DMS153 treated with DMSO at 0.1 percent for 48 hours (cell line): ENCODE results near the gene KANSL1.

Experiments used
- DNase-seq: peaks from one replicate; lab custom pipeline; 2025; ENCODE audit not compliant: unreplicated experiment; lab: John Stamatoyannopoulos, UW

The KANSL1 gene

GRCh38 chr17:46170639-46171429, 22.4 kb downstream of the KANSL1 start:
- DNase-seq = no peak

- no peak for DNase-seq
Observed at GRCh38 chr17:46169913-46170638, 23.2 kb downstream of the KANSL1 start.

DNA sequence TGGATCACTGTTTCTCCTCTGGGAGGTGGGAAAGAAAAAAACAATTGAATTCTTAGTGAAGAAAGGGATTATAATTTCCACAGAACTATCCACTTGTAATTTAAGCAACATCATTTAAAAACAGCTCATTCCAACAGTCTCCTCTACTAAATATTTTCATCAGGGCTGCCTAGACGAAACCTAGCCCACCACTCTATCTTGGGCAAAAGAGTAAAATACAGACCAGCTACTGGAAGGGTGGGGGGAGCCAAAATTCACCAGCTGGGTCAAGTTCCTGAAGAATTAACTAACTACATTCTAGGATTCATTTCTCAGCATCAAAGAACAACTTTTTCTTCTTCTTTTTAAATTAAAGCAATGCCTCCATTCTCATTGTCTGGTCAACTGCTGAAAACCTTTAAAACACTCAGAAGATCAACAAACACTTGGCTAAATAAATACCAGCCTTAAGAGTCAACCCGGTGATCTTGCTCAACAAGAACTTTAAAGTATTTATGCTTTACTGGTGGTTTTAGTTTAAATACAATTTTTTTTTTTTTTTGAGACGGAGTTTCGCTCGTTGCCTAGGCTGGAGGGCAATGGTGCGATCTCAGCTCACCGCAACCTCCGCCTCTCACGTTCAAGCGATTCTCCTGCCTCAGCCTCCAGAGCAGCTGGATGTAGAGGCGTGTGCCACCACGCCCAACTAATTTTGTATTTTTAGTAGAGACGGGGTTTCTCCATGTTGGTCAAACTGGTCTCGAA, 25.2 kb downstream of the KANSL1 start:
- no peak for DNase-seq

GRCh38 chr17:46167267-46167666, 26.0 kb downstream of the KANSL1 start:
- no peak for DNase-seq

GRCh38 chr17:46166692-46167249, 26.5 kb downstream of the KANSL1 start:
- no peak for DNase-seq

DNA sequence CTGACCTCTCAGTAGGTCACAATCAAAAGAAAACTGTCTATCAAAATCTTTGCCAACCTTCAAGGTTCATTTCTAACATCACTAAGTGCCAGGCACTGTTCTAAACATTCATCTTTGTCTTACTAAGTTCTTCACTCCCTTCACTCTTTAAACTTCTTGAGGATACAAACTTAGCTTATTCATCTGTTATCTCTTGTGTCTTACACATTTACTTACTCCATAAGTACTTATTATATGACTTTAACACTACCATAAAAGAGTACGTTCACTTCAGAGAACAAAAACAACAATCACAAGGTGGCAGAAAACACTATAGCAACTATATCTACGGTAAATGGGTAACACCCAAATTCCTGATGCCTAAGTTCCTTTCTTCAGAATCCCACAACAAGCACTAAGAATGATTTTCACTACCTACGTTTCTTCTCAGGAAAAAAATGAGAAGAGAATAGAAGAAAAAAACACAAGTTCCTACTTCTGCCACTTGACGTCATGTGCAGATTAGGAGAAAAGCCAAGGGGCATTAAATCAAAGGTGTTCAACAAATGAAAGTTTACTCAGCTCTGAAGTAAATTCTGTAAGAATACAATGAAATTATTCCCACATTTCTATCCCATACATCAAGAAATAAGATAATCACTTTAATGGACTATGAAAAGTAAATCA, 29.2 kb downstream of the KANSL1 start:
- no peak for DNase-seq

DNA sequence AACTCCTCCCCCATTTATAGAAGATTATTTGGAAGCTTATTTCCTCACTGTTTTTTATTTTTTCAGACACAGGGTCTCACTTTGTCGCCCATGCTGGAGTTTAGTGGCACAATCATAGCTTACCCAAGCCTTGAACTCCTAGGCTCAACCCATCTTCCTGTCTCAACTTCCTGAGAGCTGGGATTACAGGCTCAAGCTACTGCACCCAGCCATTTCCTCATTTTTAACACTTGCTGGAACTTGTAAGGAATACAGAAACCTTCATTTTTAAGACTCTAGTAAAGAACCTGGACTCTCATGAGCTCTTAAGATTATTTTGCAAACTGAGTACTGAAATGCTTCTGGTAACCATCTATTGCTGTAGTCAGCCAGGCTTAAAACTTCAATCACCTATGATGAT, 29.9 kb downstream of the KANSL1 start:
- no peak for DNase-seq

DNA sequence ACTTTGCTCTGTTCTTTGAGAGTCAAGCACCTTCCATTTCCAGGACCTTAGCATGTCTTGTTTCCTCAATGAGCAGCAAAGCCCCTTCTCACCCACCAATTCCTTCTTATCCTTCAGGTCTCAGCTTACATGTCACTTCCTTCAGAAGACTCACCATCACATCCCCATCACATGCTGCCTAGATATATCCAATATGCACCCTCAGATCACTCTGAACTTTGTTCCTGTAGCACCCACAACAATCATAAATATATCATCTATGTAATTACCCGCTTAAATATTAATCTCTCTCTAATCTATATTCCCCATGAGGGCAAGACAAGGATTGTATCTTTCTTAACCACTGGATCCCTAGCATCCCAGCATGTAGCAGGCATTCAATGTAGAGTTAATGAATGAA, 30.4 kb downstream of the KANSL1 start:
- DNase-seq = no peak

GRCh38 chr17:46160169-46160568, 33.1 kb downstream of the KANSL1 start:
- DNase-seq = no peak

- DNase-seq = no peak
Observed at GRCh38 chr17:46159686-46160085, 33.5 kb downstream of the KANSL1 start.

DNA sequence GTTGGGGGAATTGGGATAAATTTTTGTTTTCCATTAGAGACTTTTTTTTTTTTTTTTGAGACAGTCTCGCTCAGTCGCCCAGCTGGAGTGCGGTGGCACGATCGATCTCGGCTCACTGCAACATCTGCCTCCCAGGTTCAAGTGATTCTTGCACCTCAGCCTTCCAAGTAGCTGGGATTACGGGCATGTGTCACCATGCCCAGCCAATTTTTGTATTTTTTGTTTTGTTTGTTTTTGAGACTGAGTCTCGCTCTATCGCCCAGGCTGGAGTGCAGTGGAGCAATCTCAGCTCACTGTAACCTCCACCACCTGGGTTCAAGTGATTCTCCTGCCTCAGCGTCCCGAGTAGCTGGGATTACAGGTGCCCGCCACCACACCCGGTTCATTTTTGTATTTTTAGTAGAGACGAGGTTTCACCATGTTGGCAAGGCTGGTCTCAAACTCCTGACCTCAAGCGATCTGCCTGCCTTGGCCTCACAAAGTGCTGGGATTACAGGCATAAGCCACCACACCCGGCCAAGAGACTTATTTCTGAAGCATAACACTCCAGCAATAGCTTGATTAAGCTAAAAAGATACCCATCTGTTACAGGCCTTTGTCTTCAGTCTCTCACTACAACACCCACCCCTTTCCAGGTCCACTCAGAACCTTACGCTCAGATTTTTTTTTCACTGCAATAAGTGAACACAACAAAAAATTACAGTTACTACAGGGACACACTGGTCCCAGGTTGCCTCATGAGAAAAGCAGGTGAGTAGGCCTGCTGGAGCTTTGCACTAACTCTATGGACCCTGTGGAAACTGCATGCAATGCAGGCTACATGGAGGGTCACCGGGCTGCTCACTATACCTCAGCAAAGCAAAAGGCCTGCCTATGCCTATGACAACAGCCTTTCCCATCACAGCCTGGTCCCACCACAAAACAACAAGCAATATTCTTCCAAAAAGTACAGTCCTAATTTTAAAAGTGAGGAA, 34.6 kb downstream of the KANSL1 start:
- no peak for DNase-seq

- no peak for DNase-seq
Observed at GRCh38 chr17:46157443-46158062, 35.7 kb downstream of the KANSL1 start.

DNA sequence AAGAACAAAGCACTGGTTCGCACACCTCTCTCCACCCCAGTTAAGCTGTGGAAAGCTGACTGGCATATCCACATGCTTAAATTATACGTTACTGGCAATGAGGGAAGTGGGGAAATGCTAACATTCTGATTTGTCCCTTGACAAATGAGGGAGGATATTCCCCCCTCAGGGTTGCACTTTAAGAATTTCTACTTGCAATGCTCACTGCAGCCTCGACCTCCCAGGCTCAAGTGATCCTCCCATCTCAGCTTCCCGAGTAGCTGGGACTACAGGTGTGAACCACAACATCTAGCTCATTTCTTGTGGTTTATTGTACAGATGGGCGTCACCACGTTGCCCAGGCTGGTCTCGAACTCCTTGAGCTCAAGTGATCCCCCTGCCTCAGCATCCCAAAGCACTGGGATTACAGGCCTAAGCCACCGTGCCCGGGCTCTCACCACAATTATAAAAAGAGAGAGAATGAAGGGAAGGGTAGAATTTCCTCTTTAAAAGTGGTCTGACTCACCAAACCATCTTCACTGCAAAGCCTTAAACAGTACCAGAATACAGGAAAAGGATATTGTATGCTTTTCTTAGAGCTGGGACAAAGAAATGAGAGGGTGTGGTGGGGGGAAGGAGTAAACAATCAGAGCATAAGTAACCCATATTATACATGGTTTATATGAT, 38.9 kb downstream of the KANSL1 start:
- no peak for DNase-seq

DNA sequence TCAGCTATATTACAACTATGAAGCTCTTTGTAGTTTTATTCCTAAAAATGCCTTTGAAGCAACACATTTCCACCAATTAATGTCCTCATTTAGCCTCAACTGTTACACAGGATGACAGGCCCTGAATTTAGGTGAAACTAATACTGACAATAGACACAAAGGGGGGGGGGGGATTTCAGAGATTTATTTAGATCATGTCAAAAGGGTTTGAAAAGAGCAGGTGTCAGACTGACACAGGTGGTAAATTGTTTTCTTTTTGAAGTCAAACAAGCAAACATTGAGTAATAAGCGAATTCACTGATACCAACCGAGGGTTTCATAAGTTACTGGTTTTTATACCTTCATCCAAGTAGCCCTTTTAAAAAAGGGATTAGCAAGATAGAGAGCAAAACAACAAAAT, 40.8 kb downstream of the KANSL1 start:
- DNase-seq = no peak

GRCh38 chr17:46151762-46152161, 41.5 kb downstream of the KANSL1 start:
- no peak for DNase-seq

GRCh38 chr17:46150216-46150963, 42.8 kb downstream of the KANSL1 start:
- DNase-seq = no peak

DNA sequence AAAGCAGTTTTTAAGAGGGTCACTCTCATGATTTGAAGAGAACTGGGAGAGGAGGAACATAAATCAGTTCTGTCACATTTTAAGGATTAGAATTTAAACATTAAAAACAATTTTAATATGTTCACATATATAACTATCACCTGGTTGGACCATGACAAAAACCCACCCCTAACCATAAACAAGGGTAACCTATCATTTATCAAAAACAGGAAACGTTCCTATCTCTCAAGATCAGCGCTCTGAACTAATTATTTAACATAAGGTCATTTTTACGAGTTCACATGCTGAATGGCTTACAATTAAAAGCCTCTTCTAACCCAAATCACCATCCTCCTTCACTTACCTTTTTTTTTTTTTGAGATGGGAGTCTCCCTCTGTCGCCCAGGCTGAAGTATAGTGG, 45.0 kb downstream of the KANSL1 start:
- no peak for DNase-seq

- DNase-seq = no peak
Observed at GRCh38 chr17:46147296-46147695, 45.9 kb downstream of the KANSL1 start.
